Stimulated activated CD4-positive, alpha-beta T cell treated with anti-CD3 and anti-CD28 coated beads, Interleukin-12 subunit alpha, Interleukin-12 subunit beta, amount 100 ng/mL, for 24 hours (primary cell): ENCODE results near the gene PUS3.
"Not testable (repeated sequence)": the region's sequence is repeated elsewhere in the genome, so short reads cannot be mapped to it uniquely, and the experiment has no call there.

Source experiments
- DNase-seq, 2 experiments: peaks; one replicate each; pipeline ENCODE4 v3.0.0-alpha.2; 2020; ENCODE audit warnings: low read depth in 2 of 2

The PUS3 gene

GRCh38 chr11:125921042-125921441, 18.0 kb upstream of the PUS3 start:
- DNase-seq, result no peak

DNA sequence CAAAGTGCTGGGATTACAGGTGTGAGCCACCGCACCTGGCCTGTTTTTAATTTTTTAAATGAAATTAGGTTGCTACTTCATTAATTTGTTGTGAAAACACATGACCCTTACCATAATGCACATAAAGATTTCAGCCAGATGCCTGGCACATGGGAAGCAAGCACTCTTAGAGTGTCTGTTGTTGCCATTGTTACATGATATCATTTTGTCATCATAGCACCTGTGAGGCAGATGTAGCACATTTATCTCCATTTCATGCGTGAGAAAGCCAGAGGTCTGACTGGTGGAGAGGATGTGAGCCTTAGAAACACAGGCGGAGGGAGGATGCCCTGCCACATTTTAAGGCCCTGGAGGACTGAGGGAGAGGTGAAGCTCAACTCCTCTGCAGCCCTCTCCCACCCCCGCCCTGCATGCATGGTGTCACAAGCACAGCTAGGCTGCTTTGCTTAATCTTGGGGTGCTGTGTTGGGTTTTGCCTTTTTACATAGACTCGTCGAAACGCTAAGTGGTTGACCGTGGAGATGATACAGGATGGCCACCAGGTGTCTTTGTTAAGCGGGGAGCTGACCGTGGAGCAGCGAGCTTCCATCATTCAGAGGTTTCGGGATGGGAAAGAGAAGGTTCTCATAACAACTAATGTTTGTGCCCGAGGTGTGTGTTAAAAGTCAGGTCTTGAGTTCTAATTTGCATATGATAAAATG, 15.3 kb upstream of the PUS3 start:
- no peak for DNase-seq

DNA sequence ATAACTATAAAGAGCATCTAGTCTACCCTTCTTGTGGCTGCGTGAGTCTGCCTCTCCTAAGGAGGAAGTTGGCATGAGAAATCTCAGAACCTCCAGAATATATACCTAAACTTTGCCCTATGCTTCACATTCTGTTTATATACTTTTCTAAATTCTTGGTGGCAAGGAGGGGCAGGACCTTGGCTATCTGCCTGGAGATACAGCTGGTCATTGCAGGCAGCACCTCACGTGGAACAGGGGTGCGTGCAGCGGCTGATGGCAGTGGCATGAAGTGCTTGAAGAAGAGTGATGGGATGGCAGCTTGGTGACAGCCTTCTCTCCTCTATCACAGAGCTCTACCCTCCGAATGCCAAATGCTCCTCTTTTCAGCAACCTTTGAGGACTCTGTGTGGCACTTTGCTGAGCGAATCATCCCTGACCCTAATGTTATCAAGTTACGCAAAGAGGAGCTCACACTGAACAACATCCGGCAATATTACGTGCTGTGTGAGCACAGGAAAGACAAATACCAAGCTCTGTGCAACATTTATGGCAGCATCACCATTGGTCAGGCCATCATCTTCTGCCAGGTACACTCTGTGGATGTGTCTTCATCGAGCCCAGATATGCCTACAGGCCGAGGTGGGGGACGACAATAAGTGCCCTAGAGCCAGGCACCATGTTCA, 13.8 kb upstream of the PUS3 start:
- DNase-seq, result no peak

DNA sequence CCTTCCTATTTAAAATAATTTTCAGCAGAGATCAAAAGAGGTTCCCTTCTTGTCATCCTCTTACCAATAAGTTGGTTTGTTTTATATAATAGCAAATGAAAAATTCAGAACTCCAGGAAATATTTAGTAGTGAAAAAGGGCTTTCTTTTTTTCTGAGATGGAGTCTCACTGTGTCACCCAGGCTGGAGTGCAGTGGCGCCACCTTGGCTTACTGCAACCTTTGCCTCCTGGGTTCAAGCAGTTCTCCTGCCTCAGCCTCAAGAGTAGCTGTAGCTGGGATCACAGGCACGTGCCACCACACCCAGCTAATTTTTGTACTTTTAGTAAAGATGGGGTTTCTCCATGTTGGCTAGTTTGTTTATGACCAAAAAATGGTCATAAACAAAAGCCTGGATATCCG, 11.6 kb upstream of the PUS3 start:
- not testable (repeated sequence) for DNase-seq

DNA sequence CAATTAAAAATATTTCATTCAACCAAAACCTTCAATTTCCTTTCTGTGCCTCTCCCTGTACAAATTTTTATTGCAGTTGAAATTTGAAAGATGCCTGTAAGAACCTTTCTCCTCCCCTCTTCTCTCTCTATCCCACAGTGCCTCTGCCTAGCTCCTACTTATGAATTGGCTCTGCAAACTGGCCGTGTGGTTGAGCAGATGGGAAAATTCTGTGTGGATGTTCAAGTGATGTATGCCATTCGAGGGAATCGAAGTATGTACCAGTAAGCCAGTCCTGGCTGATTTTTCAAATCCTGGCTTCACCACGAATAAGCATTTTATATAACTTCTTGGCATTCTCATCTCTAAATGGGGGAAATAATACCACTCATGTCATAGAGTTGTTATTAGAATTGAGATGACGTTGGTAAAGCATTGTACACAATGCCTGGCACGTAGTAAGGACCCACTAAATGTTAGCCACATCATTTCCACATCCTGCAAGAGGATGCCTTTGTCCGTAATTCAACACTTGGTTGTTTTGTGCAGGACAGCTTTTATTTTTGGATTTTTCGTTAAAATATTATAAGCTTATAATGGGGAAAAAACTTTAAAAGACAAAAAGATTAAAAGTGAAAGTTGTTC, 7.3 kb upstream of the PUS3 start:
- no peak for DNase-seq

- no peak for DNase-seq
These were observed 1.7 kb upstream of the PUS3 start for GRCh38 chr11:125904678-125905077.

GRCh38 chr11:125903711-125904659, 979 bp upstream of the PUS3 start, which contains the start of gene DDX25:
TSS of gene DDX25 (plus strand) at chr11:125904508. CDS start at chr11:125904518, 10 bp downstream.
- DNase-seq, result no peak

DNA sequence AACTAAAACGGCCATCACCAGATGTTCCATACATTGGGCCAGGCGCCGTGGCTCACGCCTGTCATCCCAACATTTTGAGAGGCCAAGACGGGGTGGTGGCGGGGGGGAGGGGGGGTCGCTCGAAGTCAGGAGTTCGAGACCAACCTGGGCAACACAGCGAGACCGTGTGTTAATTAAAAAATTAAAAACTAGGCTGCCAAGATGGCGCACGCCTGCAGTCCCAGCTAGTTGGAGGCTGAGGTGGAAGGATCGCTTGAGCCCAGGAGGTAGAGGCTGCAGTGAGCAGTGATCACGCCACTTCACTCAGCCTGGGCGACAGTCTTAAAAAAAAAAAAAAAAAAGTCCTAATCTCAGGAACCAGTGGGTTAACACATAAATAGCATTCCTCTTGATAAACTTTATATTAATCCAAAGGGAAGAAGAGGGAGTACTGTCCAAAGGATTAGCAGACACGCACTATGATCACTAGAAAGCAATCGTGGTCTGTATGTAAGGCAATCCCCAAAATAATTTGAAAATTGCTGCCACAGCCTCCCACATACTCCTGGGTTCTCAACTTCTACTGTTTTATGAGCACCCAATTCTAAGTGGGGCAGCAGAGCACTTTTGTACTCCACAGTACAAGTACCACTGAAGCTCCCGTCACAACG, 604 bp downstream of the PUS3 start:
- no peak for DNase-seq

DNA sequence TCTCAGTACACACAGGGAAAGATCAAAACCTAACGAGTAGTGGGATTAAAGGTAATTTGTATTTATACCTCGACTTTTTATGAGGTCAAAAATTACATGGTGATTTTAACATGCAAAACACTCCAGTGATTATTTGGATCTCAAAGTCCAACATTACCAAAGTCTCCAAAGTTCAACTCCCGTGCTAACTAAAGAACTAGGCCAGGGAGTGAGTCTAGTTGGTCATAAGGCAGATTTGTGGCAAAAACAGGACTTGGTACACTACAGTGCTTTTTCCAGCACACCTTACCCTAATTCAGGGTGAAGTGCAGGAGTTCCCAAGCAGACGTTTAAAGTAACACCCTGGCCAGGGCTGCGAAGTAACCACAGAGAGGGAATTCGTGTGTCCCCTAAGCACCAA, 1.1 kb downstream of the PUS3 start:
- no peak for DNase-seq

DNA sequence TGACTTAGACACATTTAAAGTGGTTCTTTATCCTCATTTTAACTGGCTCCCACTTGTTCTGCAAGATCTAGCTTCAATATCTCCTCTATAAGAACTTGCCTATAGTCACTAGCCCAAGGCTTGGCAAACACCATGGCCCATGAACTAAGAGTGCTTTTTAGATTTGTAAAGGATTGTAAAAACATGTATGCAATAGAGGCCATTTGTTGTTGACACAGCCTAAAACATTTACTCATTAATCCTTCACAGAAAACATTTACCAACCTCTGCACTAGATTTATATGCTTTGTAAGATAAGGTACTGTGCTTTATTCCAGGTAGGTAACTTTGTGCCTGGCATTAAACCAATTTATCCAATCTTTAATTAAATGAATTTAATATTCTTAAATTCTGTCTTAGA, 10.0 kb downstream of the PUS3 start:
- no peak for DNase-seq

DNA sequence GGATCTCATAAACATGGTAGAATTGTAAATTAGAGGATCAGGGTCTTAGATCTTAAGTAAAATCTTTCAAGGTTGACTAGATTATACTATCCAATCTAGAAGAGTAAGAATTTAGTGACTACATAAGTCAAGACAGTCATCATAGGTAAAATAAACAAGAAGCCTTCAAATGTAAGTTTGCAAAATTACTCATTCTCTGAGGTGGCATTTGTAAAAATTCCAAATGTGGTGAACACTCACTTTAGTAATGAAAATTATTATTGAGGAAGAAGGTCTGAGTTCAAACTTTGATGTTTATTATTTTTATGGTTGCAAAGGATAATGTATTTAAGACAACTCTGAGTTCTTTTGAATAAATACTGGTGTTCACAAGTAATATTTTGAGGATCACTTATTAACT, 10.9 kb downstream of the PUS3 start:
- no peak for DNase-seq

DNA sequence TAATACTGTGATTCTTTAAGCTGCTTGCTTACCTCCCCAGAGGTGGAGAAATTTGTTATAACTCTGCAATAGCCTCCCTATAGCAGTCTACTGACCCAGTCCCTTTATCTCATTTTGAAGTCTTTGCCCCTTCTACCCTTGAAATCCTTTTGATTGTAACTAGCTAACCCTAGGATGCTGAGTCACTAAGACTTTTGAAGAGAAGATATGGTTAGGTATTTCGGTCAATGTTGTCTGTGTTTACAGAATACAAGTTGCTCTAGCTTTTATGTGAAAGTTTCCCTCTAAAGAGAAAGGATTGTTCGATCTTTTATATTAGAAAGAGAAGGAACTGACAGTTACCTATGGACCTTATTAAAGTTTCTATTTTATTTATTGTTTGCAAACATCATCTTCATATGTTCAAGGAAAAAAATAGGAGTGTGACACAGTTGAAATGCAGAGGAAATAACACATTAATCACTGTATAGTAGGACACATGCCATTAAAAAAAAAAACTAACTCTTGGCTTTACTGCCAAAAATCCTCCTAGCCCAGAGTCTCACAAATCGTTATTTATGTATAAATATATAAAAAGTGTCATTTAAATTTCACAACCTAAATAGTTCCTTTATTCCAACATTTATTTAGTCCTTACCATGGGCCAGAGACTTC, 12.4 kb downstream of the PUS3 start:
- no peak for DNase-seq

GRCh38 chr11:125887373-125888324, 15.4 kb downstream of the PUS3 start, which contains the start of gene HYLS1:
TSS of gene HYLS1 (plus strand) at chr11:125887668. CDS start at chr11:125899369, 11,701 bp downstream.
- peak; percentile 89 to 96 for DNase-seq

GRCh38 chr11:125886997-125887372, 16.0 kb downstream of the PUS3 start:
- peak in 1 of 2 experiments; percentile 25 for DNase-seq

DNA sequence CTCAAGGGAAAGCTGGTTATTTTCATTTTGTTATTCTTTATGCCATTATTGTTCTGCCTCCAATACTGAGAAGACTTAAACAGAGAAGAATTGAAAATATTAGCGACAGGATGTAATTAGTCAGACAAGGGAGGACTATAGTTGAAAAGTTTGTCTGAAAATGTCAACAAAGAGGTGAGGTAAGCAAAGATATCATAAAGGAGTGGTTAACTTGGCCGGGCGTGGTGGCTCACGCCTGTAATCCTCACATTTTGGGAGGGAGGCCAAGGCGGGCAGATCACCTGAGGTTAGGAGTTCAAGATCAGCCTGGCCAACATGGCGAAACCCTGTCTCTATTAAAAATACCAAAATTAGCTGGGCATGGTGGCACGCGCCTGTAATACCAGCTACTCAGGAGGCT, 19.6 kb downstream of the PUS3 start:
- DNase-seq, result no peak

DNA sequence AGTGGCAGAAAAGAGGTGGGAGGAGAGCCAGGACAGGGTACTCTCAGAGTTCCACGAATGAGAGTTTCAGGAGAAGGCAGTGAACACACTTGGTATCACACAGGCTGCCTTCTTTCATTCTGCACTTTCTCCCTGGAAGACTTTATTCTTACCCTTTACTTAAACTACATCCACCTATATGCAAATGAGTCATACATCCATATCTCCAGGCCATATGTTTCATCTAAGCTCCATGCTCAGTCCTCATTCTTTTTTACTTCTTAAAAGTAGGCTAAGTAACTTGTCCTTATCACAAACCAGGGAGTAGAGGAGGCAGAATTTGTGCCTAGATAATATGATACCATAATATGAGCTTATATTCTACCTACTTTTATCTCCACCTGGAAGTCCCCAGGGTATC, 21.7 kb downstream of the PUS3 start:
- DNase-seq, result no peak

DNA sequence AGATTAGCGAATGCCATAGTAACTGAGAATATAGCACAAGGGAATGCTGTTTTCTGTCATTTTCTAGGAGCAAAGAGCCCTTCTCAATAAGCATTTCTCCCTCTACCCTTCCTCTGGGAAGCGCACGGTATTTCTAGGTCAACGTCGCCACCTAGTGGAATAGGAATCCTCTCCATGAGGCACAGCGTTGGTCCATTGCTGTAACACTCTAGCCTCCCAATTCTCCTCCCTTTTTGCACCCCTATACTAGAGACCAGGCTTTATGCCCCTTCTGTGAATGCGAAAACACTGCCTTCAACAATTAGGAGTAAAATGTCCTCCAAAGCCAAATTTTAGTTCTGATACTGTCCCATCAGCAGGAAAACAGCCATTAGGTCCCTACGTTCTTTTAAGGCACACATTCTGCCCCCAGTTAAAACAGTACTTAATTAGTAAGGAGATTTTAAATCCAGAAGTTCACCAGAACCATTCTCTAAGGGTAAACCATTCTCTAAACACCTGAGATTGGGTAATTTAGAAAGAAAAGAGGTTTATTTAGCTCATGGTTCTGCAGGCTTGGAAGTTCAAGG, 28.4 kb downstream of the PUS3 start:
- DNase-seq, result peak; percentile 21 to 24

- no peak for DNase-seq
These were observed 29.0 kb downstream of the PUS3 start for GRCh38 chr11:125873881-125874555.

- DNase-seq, result no peak
These were observed 30.9 kb downstream of the PUS3 start for GRCh38 chr11:125872138-125872491.
